Renal pelvis (tissue), 12 donors: ENCODE measurements around the gene CCDC124. TPM values are rescaled to one million over a fixed set of nuclear protein-coding genes. Genes with fewer than 3 reads are reported as not detected.
"Not testable (repeated sequence)": the region's sequence is repeated elsewhere in the genome, so short reads cannot be mapped to it uniquely, and the experiment has no call there.

Experiments used
- DNase-seq: peaks from one replicate; pipeline ENCODE4 v3.0.0-alpha.2; 2013
- long read RNA-seq, 16 experiments: transcript quantifications; one replicate each; lab custom pipeline, GENCODE V29; 2026
- polyA plus RNA-seq, 3 donors: library from polyadenylated mRNA; unstranded; fragments of 120-200 nt; gene quantifications; one replicate each; pipeline ENCODE4 v1.2.1, GENCODE V29; 2013; ENCODE audit not compliant: insufficient read length in 3 of 3

CCDC124 gene, protein sequence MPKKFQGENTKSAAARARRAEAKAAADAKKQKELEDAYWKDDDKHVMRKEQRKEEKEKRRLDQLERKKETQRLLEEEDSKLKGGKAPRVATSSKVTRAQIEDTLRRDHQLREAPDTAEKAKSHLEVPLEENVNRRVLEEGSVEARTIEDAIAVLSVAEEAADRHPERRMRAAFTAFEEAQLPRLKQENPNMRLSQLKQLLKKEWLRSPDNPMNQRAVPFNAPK
- 10 to 100 TPM; 69.1 to 95.5 (median 76.6) TPM for polyA plus RNA-seq
- long read RNA-seq, donor 1, transcript CCDC124-201 (5 exons, 938 nt): major isoform, 33 of 63 reads
- long read RNA-seq, donor 1, partial matches to known transcripts: 27 of 63 reads
- long read RNA-seq, donor 1, other reads (novel, unspliced or antisense): 0 of 63 reads
- long read RNA-seq, donor 2, transcript CCDC124-201 (5 exons, 938 nt): major isoform, 65 of 99 reads
- long read RNA-seq, donor 2, partial matches to known transcripts: 31 of 99 reads
- long read RNA-seq, donor 2, other reads (novel, unspliced or antisense): 0 of 99 reads
- long read RNA-seq, donor 3, transcript CCDC124-201 (5 exons, 938 nt): major isoform, 43 of 69 reads
- long read RNA-seq, donor 3, partial matches to known transcripts: 26 of 69 reads
- long read RNA-seq, donor 3, other reads (novel, unspliced or antisense): 0 of 69 reads
- long read RNA-seq, donor 4, transcript CCDC124-201 (5 exons, 938 nt): major isoform, 37 of 71 reads
- long read RNA-seq, donor 4, partial matches to known transcripts: 32 of 71 reads
- long read RNA-seq, donor 4, other reads (novel, unspliced or antisense): 0 of 71 reads
- long read RNA-seq, donor 5, transcript CCDC124-201 (5 exons, 938 nt): major isoform, 16 of 28 reads
- long read RNA-seq, donor 5, partial matches to known transcripts: 12 of 28 reads
- long read RNA-seq, donor 5, other reads (novel, unspliced or antisense): 0 of 28 reads
- long read RNA-seq, donor 6, transcript CCDC124-201 (5 exons, 938 nt): major isoform, 44 of 59 reads
- long read RNA-seq, donor 6, partial matches to known transcripts: 13 of 59 reads
- long read RNA-seq, donor 6, other reads (novel, unspliced or antisense): 0 of 59 reads
- long read RNA-seq, donor 7, transcript CCDC124-201 (5 exons, 938 nt): major isoform, 56 of 91 reads
- long read RNA-seq, donor 7, partial matches to known transcripts: 31 of 91 reads
- long read RNA-seq, donor 7, other reads (novel, unspliced or antisense): 0 of 91 reads
- long read RNA-seq, donor 8, transcript CCDC124-201 (5 exons, 938 nt): major isoform, 11 of 26 reads
- long read RNA-seq, donor 8, partial matches to known transcripts: 15 of 26 reads
- long read RNA-seq, donor 8, other reads (novel, unspliced or antisense): 0 of 26 reads
- long read RNA-seq, donor 9, transcript CCDC124-201 (5 exons, 938 nt): major isoform, 45 of 72 reads
- long read RNA-seq, donor 9, partial matches to known transcripts: 26 of 72 reads
- long read RNA-seq, donor 9, other reads (novel, unspliced or antisense): 0 of 72 reads
- long read RNA-seq, donor 10, transcript CCDC124-201 (5 exons, 938 nt): major isoform, 30 of 51 reads
- long read RNA-seq, donor 10, partial matches to known transcripts: 19 of 51 reads
- long read RNA-seq, donor 10, other reads (novel, unspliced or antisense): 0 of 51 reads
- long read RNA-seq, donor 11, transcript CCDC124-201 (5 exons, 938 nt): major isoform, 24 of 43 reads
- long read RNA-seq, donor 11, partial matches to known transcripts: 17 of 43 reads
- long read RNA-seq, donor 11, other reads (novel, unspliced or antisense): 0 of 43 reads
- long read RNA-seq, donor 12, transcript CCDC124-201 (5 exons, 938 nt): major isoform, 47 of 76 reads
- long read RNA-seq, donor 12, partial matches to known transcripts: 21 of 76 reads
- long read RNA-seq, donor 12, other reads (novel, unspliced or antisense): 5 of 76 reads
- long read RNA-seq, donor 13, transcript CCDC124-201 (5 exons, 938 nt): major isoform, 23 of 40 reads
- long read RNA-seq, donor 13, partial matches to known transcripts: 17 of 40 reads
- long read RNA-seq, donor 13, other reads (novel, unspliced or antisense): 0 of 40 reads
- long read RNA-seq, donor 14: 0 reads
- long read RNA-seq, donor 15: 0 reads
- long read RNA-seq, donor 16, transcript CCDC124-201 (5 exons, 938 nt): major isoform, 44 of 81 reads
- long read RNA-seq, donor 16, partial matches to known transcripts: 34 of 81 reads
- long read RNA-seq, donor 16, other reads (novel, unspliced or antisense): 0 of 81 reads

DNA sequence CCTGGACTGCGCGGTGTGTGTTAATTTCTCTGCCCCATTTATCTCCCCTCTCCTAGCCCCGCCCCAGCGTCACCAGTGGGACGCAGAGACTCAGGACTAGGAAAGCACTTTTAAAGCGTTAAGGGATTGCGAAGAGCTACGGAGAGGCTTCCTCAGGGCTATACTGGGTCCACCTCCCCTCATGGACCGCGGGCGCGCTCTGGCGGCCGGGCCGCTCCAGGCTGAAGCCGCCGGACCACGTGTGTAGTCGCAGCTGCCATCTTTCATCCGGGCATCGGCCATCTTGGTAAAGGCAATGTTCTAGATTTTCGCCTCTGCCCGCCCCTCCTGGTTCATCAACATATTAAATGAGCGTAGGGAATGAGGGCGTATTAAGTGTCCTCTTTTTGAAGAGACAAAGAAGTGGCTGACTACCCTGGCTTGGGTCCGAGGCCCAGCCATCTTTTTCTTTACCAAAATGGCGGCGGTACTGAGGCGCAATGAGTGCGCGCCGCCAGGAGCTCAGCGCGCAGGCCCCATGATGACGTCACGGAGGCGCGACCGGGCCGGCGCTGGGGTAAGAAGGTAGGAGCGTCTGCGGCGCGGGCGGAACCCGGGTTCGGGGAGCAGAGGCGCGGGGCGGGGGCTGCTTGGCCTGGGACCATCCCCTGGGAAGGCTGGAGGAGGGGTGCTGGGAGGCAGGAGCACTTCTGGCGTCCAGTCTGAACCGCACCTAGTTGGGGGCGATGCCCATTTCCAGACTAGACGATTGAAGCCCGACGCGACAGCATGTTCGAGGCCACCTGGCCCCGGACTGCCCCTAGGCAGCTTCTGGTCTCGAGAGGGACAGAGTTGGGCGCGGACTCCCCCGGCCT is at the start of gene CCDC124:
TSS of gene CCDC124 (plus strand) at position 531 of the 854 bp plus-strand sequence. CDS start 3,406 bp downstream, outside the sequence.
- DNase-seq: peak; percentile 91

DNA sequence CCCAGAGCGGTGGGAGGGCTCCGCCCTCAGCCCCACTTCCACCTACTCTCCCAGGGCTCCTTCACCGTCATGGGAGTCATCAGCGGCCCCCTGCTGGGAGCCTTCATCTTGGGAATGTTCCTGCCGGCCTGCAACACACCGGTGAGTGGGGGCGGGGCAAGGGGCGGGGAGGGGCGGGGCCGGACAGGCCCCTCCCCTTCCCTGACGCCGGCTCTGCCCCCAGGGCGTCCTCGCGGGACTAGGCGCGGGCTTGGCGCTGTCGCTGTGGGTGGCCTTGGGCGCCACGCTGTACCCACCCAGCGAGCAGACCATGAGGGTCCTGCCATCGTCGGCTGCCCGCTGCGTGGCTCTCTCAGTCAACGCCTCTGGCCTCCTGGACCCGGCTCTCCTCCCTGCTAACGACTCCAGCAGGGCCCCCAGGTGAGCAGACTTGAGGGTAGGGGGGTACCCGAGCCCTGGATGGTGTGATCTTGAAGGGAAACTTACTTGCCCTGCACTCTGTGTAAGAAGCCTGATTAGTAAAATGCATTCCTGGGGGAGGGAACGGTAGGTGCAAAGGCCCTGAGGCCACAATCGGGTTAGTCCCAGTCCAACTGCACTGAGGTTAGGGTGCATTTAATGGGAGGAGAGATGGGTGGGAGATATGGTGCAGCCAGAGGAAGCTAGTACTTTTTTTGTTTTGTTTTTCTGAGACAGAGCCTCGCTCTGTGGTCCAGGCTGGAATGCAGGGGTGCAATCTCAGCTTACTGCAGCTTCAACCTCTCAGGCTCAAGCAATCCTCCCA is 49.0 kb upstream of the CCDC124 start:
- DNase-seq: no peak

DNA sequence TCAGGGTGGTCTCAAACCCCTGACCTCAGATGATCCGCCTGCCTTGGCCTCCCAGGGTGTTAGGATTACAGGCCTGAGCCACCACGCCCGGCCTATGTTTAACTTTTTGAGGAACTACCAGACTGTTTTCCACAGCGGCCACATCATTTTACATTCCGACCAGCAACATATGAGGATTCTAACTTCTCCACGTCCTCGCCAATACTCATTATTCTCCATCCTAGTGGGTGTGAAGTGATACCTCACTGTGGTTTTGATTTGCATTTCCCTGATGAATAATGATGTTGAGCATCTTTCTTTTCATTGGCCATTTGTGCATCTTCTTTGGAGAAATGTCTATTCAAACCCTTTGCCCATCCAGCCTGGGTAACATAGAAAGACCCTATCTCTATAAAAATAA is 46.3 kb upstream of the CCDC124 start:
- DNase-seq: no peak

DNA sequence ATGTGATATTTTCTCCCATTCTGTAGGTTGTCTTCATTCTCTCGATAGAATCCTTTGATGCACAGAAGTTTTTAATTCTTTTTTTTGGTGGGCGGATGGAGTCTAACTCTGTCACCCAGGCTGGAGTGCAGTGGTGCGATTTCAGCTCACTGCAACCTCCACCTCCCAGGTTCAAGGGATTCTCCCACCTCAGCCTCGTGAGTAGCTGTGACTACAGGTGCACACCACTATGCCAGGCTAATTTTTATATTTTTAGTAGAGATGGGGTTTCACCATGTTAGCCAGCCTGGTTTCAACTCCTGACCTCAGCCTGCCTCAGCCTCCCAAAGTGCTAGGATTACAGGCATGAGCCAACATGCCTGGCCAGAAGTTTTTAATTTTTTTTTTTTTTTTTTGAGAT is 45.6 kb upstream of the CCDC124 start:
- DNase-seq: not testable (repeated sequence)

DNA sequence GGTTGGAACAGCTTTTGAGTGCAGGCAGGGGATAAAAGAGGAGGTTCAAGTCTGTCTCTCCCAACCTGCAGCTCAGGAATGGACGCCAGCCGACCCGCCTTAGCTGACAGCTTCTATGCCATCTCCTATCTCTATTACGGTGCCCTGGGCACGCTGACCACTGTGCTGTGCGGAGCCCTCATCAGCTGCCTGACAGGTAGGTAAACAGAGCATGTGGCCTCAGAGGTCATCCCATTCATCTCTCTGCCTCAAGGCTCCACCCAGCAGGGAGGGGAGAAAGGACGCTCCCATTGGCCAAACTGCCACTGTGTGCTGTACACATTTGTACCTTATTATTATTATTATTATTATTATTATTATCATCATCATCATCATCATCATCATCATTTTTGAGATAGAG is 44.6 kb upstream of the CCDC124 start:
- no peak for DNase-seq

DNA sequence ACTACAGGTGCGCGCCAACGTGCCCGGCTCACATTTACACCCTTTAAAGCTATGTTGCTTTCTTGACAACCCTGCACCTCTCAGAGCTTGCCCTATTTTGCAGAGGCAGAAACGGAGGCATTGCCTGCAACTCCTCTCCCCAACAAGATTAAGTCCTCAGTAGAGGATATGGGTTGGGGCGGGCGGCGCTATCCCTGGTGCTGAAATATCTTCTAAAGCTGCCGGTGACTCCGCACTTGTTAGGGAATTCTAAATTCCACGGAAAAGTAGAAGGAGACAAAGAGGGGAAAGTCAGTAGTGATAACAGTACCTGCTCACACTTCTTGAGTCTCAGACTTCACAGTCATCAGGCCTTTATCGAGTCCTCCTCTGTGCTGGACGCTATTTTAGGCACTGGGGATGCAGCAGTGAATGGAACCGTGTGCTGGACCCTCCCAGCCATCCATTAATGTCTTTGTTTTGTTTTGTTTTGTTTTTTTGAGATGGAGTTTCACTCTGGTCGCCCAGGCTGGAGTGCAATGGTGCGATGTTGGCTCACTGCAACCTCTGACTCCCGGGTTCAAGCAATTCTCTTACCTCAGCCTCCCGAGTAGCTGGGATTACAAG is 43.1 kb upstream of the CCDC124 start:
- DNase-seq: peak; percentile 76

DNA sequence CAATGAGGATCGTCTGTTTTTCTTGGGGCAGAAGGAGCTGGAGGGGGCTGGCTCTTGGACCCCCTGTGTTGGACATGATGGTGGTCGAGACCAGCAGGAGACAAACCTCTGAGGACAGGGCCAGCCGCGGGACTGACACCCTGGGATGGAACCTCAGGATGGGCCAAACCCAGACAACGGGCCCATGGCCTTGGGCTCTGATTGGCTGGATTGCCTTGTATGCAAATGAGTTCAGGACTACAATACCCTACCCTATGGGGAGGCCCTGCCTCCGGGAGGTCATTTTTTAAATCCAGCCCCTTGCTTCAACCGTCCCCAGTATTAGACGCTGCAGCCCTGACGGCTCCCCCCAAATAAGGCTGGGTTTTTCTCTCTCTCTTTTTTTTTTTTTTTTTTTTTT is 39.0 kb upstream of the CCDC124 start:
- no peak for DNase-seq

DNA sequence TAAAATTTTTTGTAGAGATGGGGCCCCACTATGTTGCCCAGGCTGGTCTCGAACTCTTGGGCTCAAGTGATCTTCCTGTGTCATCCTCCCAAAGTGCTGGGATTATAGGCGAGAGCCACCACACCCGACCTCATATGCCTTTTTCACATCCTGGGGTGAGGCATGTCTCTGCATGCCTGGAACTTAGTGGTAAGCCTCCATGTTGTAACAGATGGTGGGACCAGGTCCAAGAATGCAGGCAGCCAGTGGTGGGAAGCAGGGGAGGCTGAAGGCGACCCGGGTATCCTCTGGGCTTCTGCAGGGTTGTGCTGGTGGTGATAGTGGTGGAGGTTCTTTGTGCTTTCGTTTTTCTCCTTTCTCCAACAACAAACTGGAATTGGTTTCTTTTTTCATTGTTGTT is 30.1 kb upstream of the CCDC124 start:
- no peak for DNase-seq

DNA sequence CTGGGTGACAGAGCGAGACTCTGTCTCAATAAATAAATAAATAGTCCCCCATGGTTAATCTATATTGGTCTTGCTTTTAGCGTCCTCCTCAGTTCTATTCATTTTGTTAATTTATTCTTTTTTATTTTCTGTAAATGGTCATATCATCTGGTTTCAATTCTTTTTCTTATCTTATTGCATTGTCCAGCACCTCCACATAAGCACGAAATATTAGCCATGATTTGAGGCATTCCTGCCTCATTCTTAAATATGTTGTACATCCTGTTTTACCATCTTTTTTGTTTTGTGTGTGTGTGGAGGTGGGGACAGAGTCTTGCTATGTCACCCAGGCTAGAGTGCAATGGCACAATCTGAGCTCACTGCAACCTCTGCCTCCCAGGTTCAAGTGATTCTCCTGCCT is 24.6 kb upstream of the CCDC124 start:
- DNase-seq: no peak

DNA sequence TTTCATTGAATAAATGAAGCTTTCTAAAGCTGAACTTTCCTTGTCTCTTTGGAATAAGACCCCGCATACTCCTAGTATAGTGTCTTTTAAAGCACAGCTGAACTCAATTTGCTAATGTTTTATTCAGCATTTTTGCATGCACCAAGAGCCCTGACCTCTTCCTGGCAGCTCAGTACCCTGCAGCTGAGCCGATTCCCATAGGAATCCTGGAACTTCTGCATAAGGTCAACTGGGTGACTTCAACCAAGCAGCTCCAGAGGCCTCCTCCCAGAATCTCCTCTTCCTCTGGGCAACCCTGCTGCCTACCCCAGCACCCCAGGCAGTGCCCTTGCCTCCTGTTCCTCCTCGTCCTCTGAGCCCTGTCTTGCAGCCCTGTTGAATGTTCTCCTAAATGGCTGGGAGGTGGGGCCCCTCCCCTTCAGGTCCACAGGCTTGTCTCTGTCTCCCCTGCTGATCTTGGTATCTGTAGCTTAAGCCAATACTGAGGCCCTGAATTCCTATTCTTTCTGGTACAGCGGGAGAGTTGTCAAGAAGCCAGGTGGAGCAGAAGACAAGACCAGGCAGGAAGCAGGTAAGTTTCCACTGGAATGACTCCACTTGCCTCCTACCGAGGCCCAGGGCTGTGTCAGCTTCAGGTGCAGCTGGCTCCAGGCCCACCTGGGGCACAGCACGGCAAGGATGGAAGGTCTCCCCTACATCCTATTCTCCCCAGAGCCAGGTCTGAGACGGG is 23.6 kb upstream of the CCDC124 start:
- no peak for DNase-seq

DNA sequence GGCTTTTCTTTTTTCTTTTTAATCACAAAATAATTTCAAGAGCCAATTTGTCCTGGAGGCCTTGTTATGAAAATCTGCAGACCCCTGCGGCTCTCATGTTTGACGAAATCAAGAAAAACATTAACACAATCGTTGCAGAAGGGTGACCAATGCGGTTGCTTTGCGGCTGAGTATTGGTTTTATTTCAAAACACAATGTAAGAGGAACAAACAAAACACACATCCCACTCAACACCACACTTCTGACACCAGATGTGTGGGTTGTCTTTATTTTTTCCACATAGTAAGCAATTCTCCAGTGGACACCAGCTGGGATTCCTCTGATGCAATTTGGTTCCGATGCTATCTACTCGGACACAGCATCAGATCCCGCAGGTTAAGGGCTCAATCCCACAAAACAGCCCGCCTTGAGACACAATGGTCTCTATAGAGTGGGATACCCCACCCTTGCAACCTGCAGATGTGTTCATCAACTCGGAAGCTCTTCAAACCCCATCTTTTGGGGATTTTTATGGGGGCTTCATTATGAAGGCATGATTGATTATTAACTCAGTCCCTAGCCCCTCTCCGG is 21.9 kb upstream of the CCDC124 start:
- no peak for DNase-seq

DNA sequence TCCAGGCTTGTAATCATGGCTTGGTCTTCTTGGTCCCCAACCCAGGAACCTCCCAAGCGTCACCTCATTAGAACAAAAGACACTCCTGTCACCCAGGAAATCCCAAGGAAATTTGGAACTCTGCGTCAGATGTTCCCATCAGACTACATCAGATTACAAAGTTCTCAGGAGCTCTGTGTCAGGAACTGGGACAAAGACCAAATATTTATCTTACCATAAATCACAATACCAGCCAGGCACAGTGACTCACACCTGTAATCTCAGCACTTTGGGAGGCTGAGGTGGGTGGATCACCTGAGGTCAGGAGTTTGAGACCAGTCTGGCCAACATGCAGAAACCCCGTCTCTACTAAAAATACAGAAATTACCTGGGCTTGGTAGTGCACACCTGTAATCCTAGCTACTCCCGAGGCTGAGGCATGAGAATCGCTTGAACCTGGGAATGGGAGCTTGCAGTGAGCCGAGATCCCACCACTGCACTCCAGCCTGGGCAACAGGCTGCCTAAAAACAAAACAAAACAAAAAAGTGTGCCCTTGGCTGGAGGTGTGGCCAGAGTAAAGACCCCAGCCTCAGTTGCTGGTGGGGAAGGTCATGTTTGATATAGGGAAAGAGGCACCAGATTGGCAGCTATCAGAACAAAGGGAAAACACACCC is 16.7 kb upstream of the CCDC124 start:
- no peak for DNase-seq

DNA sequence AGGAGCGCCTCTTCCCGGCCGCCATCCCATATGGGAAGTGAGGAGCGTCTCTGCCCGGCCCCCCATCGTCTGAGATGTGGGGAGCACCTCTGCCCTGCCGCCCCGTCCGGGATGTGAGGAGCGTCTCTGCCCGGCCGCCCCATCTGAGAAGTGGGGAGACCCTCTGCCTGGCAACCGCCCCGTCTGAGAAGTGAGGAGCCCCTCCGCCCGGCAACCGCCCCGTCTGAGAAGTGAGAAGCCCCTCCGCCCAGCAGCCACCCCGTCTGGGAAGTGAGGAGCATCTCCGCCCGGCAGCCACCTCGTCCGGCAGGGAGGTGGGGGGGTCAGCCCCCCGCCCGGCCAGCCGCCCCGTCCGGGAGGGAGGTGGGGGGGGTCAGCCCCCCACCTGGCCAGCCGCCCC is 14.7 kb upstream of the CCDC124 start:
- DNase-seq: not testable (repeated sequence)

DNA sequence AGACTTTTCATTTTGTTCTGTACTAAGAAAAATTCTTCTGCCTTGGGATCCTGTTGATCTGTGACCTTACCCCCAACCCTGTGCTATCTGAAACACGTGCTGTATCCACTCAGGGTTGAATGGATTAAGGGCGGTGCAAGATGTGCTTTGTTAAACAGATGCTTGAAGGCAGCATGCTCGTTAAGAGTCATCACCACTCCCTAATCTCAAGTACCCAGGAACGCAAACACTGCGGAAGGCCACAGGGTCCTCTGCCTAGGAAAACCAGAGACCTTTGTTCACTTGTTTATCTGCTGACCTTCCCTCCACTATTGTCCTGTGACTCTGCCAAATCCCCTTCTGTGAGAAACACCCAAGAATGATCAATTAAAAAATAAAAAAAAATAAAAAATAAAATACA is 13.7 kb upstream of the CCDC124 start:
- DNase-seq: not testable (repeated sequence)

DNA sequence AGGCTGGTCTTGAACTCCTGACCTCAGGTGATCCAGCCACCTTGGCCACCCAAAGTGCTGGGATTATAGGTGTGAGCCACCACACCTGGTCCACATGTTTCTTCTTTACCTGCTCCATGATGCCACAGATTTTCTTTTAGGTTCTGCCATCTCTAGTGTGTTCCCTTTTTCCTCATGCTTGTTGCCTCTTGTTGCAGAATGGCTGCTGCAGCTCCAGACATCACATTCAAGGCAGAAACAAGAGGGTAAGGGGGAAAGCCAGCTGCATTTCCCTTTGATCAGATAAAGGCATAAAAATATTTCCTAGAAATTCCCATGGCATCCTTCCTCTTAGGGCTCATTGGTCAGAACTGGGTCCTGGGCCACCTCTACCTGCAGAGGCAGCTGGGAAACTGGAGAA is 12.3 kb upstream of the CCDC124 start:
- DNase-seq: no peak

DNA sequence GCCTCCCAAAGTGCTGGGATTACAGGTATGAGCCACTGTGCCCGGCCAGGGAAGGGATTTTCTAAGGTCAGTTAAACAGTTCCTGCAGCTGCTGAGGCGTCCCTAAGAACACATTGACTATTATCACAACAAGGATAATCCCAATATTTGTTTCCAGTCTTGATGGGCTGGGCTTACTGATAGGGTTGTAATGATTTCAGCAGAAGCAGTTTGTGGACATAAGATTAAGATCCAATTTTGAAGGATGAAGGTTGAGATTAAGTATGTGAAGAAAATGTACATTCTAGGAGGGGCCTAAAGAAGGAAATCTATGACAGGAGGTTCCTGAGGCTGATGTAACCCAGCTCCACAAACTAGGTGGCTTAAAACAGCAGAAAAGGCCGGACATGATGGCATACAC is 10.7 kb upstream of the CCDC124 start:
- no peak for DNase-seq
